A549 (cell line): Measurements from ENCODE around the gene FGF18.

Experiments
- CTCF ChIP-seq: fragments of >200 bp; sonication (Bioruptor Twin); formaldehyde crosslinking; IDR thresholded peaks from 3 replicates; pipeline ENCODE4 v1.5.1; 2016
- E2F6 ChIP-seq: IDR thresholded peaks from 2 replicates; pipeline ENCODE4 v1.6.1; 2012; ENCODE audit warnings: low read depth, borderline replicate concordance
- EP300 ChIP-seq, 2 experiments: fragments of >200 bp; sonication (Bioruptor Twin); formaldehyde crosslinking; IDR thresholded peaks; 2 replicates in 1 of 2; 3 replicates in 1 of 2; pipeline ENCODE4 v1.6.1; 2016 to 2017
- MAX ChIP-seq: IDR thresholded peaks from 2 replicates; pipeline ENCODE4 v1.6.1; 2012
- POLR2A ChIP-seq: IDR thresholded peaks from 2 replicates; pipeline ENCODE4 v1.6.1; 2012; ENCODE audit warnings: mild to moderate bottlenecking, low read length
- RAD21 ChIP-seq, 2 experiments: fragments of >200 bp in 1 of 2; sonication (Bioruptor Twin) in 1 of 2; formaldehyde crosslinking in 1 of 2; IDR thresholded peaks in 1 of 2; conservative IDR thresholded peaks in 1 of 2; 2 replicates in 1 of 2; 3 replicates in 1 of 2; pipeline ENCODE4 v1.6.1; 2012 to 2018; ENCODE audit warnings: inconsistent platforms in 1 of 2
- RCOR1 ChIP-seq: fragments of 150-350 bp; IDR thresholded peaks from 2 replicates; pipeline ENCODE4 v1.6.1; 2014; ENCODE audit warnings: antibody characterized with exemption, low read length, low read depth
- RFX5 ChIP-seq: fragments of 450-650 bp; IDR thresholded peaks from 2 replicates; pipeline ENCODE4 v1.7.1; 2014; ENCODE audit warnings: antibody characterized with exemption, mild to moderate bottlenecking, moderate library complexity

GRCh38 chr5:171436804-171437285 is 17.4 kb downstream of the FGF18 start:
- TF ChIP-seq RFX5 (no peak), CTCF (no peak), E2F6 (no peak), POLR2A (no peak), EP300 (IDR thresholded peaks at IDR 0.05) (no peak), RCOR1 (no peak), RAD21 (conservative IDR thresholded peaks at IDR 0.05 in 1 of 2, IDR thresholded peaks at IDR 0.05 in 1 of 2) (no peak), MAX (no peak)
